Lower leg skin (tissue), 4 donors: ENCODE data around the gene SMG6. TPM values are rescaled to one million over a fixed set of nuclear protein-coding genes. Genes with fewer than 3 reads are reported as not detected.
"Not testable (repeated sequence)": the region's sequence is repeated elsewhere in the genome, so short reads cannot be mapped to it uniquely, and the experiment has no call there.

Experiments
- DNase-seq, 2 donors: peaks; one replicate each; pipeline ENCODE4 v3.0.0-alpha.2; 2019; ENCODE audit warnings: low spot score in 2 of 2
- H3K4me3 ChIP-seq: fragments of 200-600 bp; sonication (generic); 2 replicates; pipeline ENCODE4 v1.5.1; 2017; ENCODE audit warnings: mild to moderate bottlenecking, low read depth; ENCODE audit not compliant: poor library complexity, severe bottlenecking
- POLR2A ChIP-seq, 2 donors: fragments of 450-650 bp; IDR thresholded peaks; one replicate each; pipeline ENCODE4 v1.6.1; 2016 to 2017; ENCODE audit warnings: antibody characterized with exemption in 2 of 2, mild to moderate bottlenecking in 1 of 2, moderate library complexity in 1 of 2
- WGBS, 2 donors: methylation state at CpG; one replicate each; pipeline ENCODE4 v1.1.5; 2018; 5-methylcytosine and 5-hydroxymethylcytosine counted together
- intact Hi-C: fragments of 100-400 bp; cut with DNase I; formaldehyde crosslinking; loops from one replicate; pipeline ENCODE4 v1.15.0; 2023; ENCODE audit warnings: low total_unique reads
- microRNA counts, 2 donors: library from miRNA; unstranded; fragments of <30 nt; microRNA quantifications; one replicate each; lab custom pipeline; 2016
- microRNA-seq, 2 donors: library from miRNA; unstranded; fragments of <30 nt; microRNA quantifications; one replicate each; pipeline ENCODE4, GENCODE V29; 2016; ENCODE audit warnings: borderline replicate concordance in 2 of 2, borderline number of aligned reads in 1 of 2
- total RNA-seq, 4 donors: library from RNA; depleted of rRNA; stranded (reverse); fragments of >200 nt; gene quantifications; one replicate each; pipeline ENCODE4 v1.1.0, GENCODE V29; 2016
- TF ChIP-seq, protein P1 (sequence below), 3 donors: fragments of 450-650 bp; IDR thresholded peaks; one replicate each; pipeline ENCODE4 v1.5.1; 2016; ENCODE audit warnings: antibody characterized with exemption in 3 of 3, mild to moderate bottlenecking in 3 of 3, moderate library complexity in 2 of 3

SMG6 gene
- total RNA-seq, 4 donors from 2014 or later, result 22.5 to 54.6 (median 29.5) TPM

DNA sequence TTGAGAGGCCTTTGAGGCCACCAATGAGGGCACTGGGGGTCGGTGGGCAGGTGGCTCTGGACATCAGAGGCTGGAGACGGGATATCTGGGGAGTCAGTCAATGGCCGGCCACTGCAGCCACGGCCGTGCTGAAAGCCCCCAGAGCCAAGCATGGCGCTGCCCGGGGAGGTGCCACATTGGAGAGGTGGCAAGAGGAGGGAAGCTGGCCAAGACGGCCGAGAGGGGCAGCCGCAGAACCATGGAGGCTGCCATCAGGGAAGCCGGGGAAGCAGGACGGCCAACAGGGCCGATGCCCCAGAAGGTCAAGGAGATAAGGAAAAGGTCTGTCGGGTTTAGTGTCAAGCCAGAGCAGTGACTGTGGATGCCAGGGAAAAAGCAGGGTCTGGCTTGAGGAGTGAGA lies 288.3 kb downstream of the SMG6 start:
- TF ChIP-seq, protein P1, sequence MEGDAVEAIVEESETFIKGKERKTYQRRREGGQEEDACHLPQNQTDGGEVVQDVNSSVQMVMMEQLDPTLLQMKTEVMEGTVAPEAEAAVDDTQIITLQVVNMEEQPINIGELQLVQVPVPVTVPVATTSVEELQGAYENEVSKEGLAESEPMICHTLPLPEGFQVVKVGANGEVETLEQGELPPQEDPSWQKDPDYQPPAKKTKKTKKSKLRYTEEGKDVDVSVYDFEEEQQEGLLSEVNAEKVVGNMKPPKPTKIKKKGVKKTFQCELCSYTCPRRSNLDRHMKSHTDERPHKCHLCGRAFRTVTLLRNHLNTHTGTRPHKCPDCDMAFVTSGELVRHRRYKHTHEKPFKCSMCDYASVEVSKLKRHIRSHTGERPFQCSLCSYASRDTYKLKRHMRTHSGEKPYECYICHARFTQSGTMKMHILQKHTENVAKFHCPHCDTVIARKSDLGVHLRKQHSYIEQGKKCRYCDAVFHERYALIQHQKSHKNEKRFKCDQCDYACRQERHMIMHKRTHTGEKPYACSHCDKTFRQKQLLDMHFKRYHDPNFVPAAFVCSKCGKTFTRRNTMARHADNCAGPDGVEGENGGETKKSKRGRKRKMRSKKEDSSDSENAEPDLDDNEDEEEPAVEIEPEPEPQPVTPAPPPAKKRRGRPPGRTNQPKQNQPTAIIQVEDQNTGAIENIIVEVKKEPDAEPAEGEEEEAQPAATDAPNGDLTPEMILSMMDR (IDR thresholded peaks at IDR 0.05), result no peak
- no peak for TF ChIP-seq POLR2A (IDR thresholded peaks at IDR 0.05)
- no peak for DNase-seq
- intact Hi-C loops, result no loop called here
- 88 to 92% methylated on average over 14 of the region's 14 CpGs for WGBS, 2 donors
- no peak overlapping the region for H3K4me3 ChIP-seq

DNA sequence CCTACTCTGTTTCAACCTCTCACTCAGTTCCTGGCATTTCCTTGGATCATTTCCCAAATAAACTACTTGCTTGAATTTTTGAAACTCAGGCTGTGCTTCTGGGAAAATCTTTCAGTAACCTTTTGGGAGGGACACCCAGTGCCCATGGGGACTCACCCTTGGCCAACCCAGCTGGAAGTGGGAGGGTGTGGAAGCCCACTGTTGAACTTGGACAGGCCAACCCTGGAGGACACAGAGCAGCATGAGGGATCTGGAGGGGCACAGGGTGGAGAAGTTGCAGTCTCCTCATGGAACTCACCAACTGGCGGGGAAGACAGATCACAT lies 289.6 kb downstream of the SMG6 start:
- no peak for TF ChIP-seq POLR2A (IDR thresholded peaks at IDR 0.05)
- TF ChIP-seq, protein P1 (IDR thresholded peaks at IDR 0.05), result no peak
- DNase-seq, result no peak
- H3K4me3 ChIP-seq, result no peak overlapping the region
- intact Hi-C loops, result no loop called here
- WGBS, 2 donors, result 100% methylated on average over 1 of the region's 1 CpG

DNA sequence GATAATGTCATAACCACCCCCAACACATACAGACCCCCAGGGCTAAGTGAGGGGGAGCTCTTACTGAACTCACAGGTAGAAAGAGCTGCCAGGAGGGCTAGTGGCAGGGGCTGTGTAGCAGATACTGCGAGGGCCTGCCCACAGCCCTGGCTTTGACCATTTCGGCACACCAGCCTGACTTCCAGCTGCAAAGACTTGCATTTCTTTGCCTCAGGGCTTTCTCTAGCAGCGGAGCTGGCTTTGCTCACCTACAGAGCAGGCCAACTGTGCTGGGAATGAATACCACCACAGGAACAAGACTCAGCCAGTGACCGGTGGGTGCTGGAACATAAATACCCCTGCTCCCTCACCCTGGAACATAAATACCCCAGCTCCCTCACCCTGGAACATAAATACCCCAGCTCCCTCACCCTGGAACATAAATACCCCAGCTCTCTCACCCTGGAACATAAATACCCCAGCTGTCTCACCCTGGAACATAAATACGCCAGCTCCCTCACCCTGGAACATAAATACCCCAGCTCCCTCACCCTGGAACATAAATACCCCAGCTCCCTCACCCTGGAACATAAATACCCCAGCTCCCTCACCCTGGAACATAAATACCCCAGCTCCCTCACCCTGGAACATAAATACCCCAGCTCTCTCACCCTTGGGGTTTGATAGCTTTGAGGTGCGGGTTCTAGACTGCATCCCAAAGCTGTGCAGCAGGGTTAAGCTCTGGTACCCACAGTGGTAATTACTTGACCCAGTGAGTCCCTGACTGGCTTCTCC lies 290.2 kb downstream of the SMG6 start:
- H3K4me3 ChIP-seq, DNase-seq, intact Hi-C loops: not testable (repeated sequence)
- 73 to 76% methylated on average over 6 of the region's 6 CpGs for WGBS, 2 donors

DNA sequence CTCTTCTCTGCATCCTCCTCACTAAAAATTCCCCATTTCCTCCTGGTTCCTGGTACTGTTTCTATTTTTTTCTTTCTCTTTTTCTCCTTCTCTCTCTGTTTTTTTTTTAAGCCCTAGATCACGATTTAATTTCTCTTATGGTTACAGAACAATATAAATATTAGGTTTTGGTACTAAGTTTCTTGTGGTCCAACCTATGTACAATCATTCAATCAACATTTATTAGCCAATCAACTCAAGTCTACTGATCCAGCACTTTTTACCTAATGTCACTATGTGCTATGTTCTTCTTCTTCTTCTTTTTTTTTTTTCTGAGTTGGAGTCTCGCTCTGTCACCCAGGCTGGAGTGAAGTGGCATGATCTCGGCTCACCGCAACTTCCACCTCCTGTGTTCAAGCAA lies 291.1 kb downstream of the SMG6 start:
- intact Hi-C loops, result no loop called here
- no peak for DNase-seq
- TF ChIP-seq, protein P1 (IDR thresholded peaks at IDR 0.05), result no peak
- TF ChIP-seq POLR2A (IDR thresholded peaks at IDR 0.05), result no peak
- no peak overlapping the region for H3K4me3 ChIP-seq
- WGBS, 2 donors, result 88% methylated on average over 4 of the region's 4 CpGs

DNA sequence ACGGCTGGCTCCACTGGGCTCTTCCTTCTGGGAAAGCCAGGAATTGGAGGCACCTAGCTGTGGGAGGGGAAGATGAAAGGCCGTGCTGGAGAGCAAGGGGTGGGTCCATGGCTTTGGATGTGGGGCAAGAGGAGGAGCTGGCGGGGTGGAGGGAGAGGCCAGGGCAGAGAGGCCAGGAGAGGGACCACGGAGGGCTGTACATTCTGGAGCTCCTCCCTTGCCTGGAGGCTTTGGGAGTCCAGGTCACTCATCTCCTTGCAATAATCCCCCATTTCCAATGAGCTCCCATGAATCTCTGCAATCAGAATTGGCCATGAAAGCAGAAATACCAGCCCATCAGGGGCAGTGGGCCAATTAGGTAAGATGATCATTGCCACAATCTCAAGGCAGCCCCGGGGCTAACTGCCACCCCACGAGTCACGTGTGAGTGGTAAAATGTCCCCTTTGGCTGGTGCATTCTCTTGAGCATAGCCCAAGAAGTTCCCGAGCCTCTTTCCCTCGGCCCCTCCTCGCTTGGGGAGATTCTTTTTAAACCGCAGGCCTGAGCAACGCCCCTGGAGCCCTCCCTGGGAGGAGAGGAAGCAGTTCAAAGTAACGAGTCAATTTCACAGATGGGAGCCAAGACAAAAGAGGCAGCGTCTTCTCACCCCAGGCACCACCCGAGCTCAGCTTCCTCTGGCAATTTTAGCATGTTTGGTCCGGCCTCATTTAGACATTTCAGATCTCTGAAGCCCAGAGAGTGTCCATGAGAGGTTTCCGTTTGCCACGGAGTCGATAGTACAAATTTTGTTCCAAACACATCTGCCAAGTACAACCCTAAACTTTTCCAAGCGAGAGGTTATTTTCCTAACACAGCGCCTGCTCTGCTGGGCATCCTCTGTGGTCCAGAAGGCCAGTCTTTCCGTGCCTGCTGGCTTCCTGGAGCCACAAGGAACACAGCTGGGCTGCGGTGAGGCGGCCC lies 291.9 kb downstream of the SMG6 start:
- H3K4me3 ChIP-seq, result no peak overlapping the region
- TF ChIP-seq, protein P1 (IDR thresholded peaks at IDR 0.05), result no peak
- no peak for TF ChIP-seq POLR2A (IDR thresholded peaks at IDR 0.05)
- 8 to 9% methylated on average over 24 of the region's 24 CpGs for WGBS, 2 donors
- peak; percentile 85 to 92 for DNase-seq
- intact Hi-C loops, result no loop called here

MicroRNA genes within 50 kb of the gene (microRNA counts, 767-probe panel; counts per million panel counts)
- microRNA hsa-miR-132-3p (lab: Ali Mortazavi, UCI) (358 to 9,875 counts per million in 2 donors), microRNA hsa-miR-212-3p (lab: Ali Mortazavi, UCI) (0 to 358 counts per million in 2 donors)

Small RNA genes within 50 kb of the gene (microRNA-seq; reads per million reads assigned to microRNA genes)
- gene MIR132 (596 to 727 reads per million in 2 donors), gene MIR212 (9.1 to 17.7 reads per million in 2 donors)

Other genes with a start within 250 kb of the SMG6 start
- 10 to 100 TPM in 1 of 4 donors, 1 to 10 TPM in 3; 2.4 to 14.2 (median 5.3) TPM for gene HIC1, start 248.7 kb downstream of the SMG6 start, total RNA-seq
- 10 to 100 TPM in 3 of 4 donors, 1 to 10 TPM in 1; 1.4 to 14.4 (median 12.9) TPM for gene SRR, start 165 bp upstream of the SMG6 start, total RNA-seq
- 10 to 100 TPM; 40.0 to 48.0 (median 44.5) TPM for gene TSR1, start 32.7 kb upstream of the SMG6 start, total RNA-seq
- 10 to 100 TPM; 42.6 to 97.1 (median 56.5) TPM for gene SGSM2, start 33.7 kb upstream of the SMG6 start, total RNA-seq
- gene MNT, start 97.3 kb upstream of the SMG6 start, total RNA-seq, result 10 to 100 TPM; 10.3 to 28.6 (median 15.4) TPM
- 10 to 100 TPM; 17.7 to 47.4 (median 38.5) TPM for gene METTL16, start 208.1 kb upstream of the SMG6 start, total RNA-seq